CD4-positive, alpha-beta T cell treated with Interleukin-4 for 1 hour (primary cell): ENCODE data around the gene PNPT1.
"Not testable (repeated sequence)": the region's sequence is repeated elsewhere in the genome, so short reads cannot be mapped to it uniquely, and the experiment has no call there.

Source experiments
- DNase-seq, 2 donors: peaks; one replicate each; pipeline ENCODE4 v3.0.0-alpha.2; 2020 to 2022

The PNPT1 gene

GRCh38 chr2:55693181-55694125, at the start of gene PNPT1:
PNPT1 (minus strand) TSS chr2:55693844; CDS start chr2:55693823, 21 bp downstream.
- peak; percentile 94 for DNase-seq

- DNase-seq = no peak
Observed at GRCh38 chr2:55742996-55743395, 49.4 kb upstream of the PNPT1 start.

GRCh38 chr2:55736019-55736536, 42.4 kb upstream of the PNPT1 start:
- not testable (repeated sequence) for DNase-seq

GRCh38 chr2:55734726-55735125, 41.1 kb upstream of the PNPT1 start:
- no peak for DNase-seq

GRCh38 chr2:55733335-55733734, 39.7 kb upstream of the PNPT1 start:
- DNase-seq = no peak

- no peak for DNase-seq
Observed at GRCh38 chr2:55732854-55733253, 39.2 kb upstream of the PNPT1 start.

GRCh38 chr2:55729136-55729685, 35.6 kb upstream of the PNPT1 start:
- no peak for DNase-seq

- DNase-seq = no peak
Observed at GRCh38 chr2:55721596-55722215, 28.1 kb upstream of the PNPT1 start.

GRCh38 chr2:55720417-55720816, 26.8 kb upstream of the PNPT1 start:
- no peak for DNase-seq

GRCh38 chr2:55719852-55720251, 26.2 kb upstream of the PNPT1 start:
- no peak for DNase-seq

- DNase-seq = peak; percentile 19 to 46
Observed at GRCh38 chr2:55718165-55719008, 24.7 kb upstream of the PNPT1 start.

GRCh38 chr2:55715626-55716025, 22.0 kb upstream of the PNPT1 start:
- DNase-seq = no peak

- DNase-seq = not testable (repeated sequence)
Observed at GRCh38 chr2:55715178-55715577, 21.5 kb upstream of the PNPT1 start.

- DNase-seq = no peak
Observed at GRCh38 chr2:55712477-55713060, 18.9 kb upstream of the PNPT1 start.

GRCh38 chr2:55710025-55710424, 16.4 kb upstream of the PNPT1 start:
- DNase-seq = no peak

GRCh38 chr2:55707751-55708150, 14.1 kb upstream of the PNPT1 start:
- DNase-seq = no peak

- DNase-seq = not testable (repeated sequence)
Observed at GRCh38 chr2:55706258-55706657, 12.6 kb upstream of the PNPT1 start.

- no peak for DNase-seq
Observed at GRCh38 chr2:55705027-55705653, 11.5 kb upstream of the PNPT1 start.

- DNase-seq = no peak
Observed at GRCh38 chr2:55703350-55703749, 9.7 kb upstream of the PNPT1 start.

- DNase-seq = not testable (repeated sequence)
Observed at GRCh38 chr2:55692740-55693139, 904 bp downstream of the PNPT1 start.

GRCh38 chr2:55672630-55673029, 21.0 kb downstream of the PNPT1 start:
- DNase-seq = no peak

- no peak for DNase-seq
Observed at GRCh38 chr2:55668956-55669355, 24.7 kb downstream of the PNPT1 start.
